Lower leg skin (tissue), 3 donors: Measurements from ENCODE around the gene CFAP74.

ENCODE experiments used
- POLR2A ChIP-seq, 2 donors: fragments of 450-650 bp; IDR thresholded peaks; one replicate each; pipeline ENCODE4 v1.6.1; 2016 to 2017; ENCODE audit warnings: antibody characterized with exemption in 2 of 2, mild to moderate bottlenecking in 1 of 2, moderate library complexity in 1 of 2
- TF ChIP-seq, protein P1 (sequence below), 3 donors: fragments of 450-650 bp; IDR thresholded peaks; one replicate each; pipeline ENCODE4 v1.5.1; 2016; ENCODE audit warnings: antibody characterized with exemption in 3 of 3, mild to moderate bottlenecking in 3 of 3, moderate library complexity in 2 of 3

DNA sequence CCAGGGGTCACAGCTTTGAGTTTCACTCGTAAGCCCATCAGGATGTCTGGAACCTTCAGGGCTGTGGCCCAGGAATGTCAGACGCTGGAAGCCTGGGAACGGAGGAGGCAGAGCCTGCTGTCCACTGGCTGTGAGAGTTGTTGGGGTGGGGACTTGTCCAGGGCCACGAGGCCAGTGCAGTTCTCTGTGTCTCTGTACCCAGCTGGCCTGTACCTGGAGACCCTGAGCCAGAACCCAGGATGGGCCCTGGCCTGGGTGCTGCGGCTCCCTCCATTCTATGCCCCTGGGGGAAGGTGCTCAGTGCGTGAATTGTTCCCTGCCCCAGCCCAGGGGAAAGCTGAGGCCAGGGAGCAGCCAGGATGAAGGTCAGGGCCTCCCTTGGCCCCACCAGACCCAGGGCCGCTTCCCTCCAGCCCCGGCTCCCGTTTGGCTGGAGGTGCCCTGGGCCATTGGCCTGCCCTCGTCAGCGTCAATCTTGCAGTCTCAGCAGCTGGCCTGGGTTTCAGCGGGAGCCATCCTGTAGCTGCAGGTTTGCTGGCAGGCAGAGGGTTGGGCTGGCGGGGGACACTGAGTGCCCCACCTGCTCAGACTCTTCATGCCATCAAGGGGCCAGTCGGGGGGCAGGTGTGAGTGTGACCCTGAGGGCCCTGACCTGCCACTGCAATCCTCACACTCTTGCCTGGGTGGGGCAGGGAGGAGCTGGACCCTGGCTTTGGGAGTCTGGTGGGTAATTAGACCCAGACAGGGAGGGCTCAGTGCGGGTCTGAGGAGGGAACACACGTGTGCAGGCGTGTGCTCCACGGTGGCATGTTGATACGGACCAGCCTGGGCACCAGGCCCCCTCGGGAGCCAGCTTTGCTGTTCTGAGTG is 89.2 kb downstream of the CFAP74 start:
- TF ChIP-seq, protein P1, sequence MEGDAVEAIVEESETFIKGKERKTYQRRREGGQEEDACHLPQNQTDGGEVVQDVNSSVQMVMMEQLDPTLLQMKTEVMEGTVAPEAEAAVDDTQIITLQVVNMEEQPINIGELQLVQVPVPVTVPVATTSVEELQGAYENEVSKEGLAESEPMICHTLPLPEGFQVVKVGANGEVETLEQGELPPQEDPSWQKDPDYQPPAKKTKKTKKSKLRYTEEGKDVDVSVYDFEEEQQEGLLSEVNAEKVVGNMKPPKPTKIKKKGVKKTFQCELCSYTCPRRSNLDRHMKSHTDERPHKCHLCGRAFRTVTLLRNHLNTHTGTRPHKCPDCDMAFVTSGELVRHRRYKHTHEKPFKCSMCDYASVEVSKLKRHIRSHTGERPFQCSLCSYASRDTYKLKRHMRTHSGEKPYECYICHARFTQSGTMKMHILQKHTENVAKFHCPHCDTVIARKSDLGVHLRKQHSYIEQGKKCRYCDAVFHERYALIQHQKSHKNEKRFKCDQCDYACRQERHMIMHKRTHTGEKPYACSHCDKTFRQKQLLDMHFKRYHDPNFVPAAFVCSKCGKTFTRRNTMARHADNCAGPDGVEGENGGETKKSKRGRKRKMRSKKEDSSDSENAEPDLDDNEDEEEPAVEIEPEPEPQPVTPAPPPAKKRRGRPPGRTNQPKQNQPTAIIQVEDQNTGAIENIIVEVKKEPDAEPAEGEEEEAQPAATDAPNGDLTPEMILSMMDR (IDR thresholded peaks at IDR 0.05): no peak
- TF ChIP-seq POLR2A (IDR thresholded peaks at IDR 0.05): no peak
